NCI-H128 (cell line): ENCODE data around the gene PIGL.
"Not testable (repeated sequence)": the region's sequence is repeated elsewhere in the genome, so short reads cannot be mapped to it uniquely, and the experiment has no call there.

ENCODE experiments used
- DNase-seq: peaks from one replicate; lab custom pipeline; 2025; ENCODE audit not compliant: unreplicated experiment; lab: John Stamatoyannopoulos, UW

Gene PIGL

DNA sequence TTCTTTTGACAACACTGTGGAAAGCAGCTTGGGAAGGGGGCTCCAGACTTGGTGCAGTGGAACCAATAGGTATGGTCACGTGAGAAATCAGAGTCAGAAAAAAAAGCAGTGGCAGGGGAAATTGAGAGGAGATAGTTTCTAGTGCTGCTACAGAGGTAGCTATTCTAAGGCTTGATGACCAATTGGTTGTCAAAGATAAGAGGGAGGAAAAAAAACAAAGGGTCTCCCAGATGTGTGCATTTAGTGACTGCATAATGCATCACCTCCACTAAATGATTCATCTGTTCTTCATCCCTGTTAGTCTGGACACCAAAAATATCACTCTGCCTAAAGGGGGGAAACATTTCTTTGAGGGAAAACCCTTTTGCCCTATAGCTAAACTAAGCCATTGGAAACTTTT is 56.5 kb downstream of the PIGL start:
- no peak for DNase-seq

DNA sequence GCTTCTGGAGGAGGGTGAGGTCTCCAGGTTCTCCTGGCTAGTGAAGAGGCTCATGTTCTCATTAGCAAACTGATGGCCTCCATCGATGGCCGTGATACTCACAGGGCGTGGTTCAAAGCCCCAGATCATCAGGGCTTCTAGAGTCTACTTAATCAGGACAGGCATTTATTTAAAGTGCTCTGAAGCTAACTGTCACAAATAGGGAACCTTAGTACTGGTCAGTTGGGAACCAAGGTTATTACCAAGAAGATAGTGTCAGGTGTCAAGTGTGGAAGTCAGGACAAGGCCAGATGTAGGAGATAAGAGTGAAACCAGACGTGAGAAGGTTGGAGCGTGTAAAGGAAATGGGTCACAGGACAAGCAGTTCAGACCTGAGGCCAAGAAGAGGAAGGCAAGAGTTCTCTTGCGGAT is 56.9 kb downstream of the PIGL start:
- no peak for DNase-seq

DNA sequence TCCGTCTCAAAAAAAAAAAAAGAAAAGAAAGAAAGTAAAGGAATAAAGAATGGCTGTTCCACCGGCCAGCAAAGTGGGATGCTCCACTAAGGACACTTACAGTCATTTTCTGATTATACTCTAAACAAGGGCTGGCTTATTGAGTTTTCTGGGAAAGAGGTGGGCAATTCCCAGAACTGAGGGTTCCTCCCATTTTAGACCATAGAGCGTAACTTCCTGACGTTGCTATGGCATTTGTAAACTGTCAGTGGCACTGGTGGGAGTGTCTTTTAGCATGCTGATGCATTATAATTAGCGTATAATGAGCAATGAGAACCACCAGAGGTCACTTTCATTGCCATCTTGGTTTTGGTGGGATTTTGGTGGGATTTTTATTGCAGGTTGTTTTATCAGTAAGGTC is 58.0 kb downstream of the PIGL start:
- DNase-seq = no peak

DNA sequence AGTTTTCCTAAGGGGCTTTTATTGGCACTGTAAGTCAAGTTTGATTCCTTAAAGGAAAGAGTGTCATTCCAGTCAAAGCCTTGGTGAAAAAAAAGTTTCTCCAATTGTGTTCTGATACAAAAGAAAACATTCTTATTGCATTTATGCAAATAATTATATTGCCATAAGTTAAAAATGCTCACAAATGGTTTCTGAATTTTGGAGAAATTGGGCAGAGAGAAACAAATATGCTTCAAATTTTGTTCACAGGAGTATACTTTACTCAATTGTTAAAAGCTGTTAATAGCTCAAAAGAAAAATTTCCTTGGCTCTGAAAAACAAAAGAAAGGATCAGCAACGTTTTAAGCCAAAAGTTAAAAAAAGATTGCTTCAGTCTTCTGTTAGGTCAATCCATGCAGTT is 60.2 kb downstream of the PIGL start:
- DNase-seq = no peak

DNA sequence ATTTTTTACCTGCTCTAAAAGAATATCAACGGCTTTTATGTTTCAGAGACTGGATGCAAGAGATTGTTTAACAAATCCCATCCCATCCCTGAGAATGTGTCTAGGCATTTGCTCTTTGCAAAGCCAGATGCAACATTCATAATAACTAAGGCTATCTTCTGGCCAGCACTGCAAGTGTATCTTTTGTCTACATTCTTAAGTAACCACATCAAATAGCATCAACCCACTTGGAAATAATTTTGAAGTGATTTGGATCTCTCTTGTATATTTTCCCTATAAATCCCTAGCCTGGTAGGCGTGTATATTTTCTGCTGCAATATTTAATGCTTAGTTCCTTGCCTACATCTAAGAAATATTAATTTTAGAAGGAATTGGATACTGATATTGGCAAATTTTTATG is 64.3 kb downstream of the PIGL start:
- DNase-seq = no peak

DNA sequence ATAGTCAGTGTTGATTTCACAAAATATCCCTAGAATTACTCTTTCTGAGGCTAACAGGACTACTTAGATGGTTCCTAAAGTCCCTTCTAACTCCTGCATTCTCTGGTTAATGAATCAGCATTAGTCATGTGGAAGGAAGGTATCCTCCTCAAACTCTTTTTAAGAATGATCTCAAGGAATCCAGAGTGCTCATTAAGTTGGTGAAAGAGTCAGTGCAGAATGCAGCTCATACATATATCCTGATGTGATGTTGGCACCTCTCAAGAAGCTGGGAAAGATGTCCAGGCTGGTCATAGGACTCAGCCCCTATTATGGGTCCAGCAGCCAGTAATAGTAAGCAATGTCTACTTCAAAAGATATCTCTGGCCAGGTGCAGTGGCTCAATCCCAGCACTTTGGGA is 65.5 kb downstream of the PIGL start:
- no peak for DNase-seq

DNA sequence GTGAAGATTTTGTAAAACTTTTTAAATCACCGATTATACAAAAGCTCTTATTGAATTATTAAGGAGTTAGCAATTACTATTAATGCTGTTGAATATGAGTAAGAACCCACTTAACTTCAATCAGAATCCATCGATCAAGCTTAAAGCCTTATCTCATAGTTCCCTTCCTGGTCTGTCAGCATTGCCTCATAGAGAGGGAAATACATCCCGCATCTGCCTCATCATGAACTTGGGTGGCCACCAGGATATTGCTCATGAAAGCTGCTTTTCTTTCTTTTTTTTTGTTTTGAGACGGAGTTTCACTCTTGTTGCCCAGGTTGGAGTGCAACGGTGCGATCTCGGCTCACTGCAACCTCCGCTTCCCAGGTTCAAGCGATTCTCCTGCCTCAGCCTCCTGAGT is 66.7 kb downstream of the PIGL start:
- DNase-seq = no peak

DNA sequence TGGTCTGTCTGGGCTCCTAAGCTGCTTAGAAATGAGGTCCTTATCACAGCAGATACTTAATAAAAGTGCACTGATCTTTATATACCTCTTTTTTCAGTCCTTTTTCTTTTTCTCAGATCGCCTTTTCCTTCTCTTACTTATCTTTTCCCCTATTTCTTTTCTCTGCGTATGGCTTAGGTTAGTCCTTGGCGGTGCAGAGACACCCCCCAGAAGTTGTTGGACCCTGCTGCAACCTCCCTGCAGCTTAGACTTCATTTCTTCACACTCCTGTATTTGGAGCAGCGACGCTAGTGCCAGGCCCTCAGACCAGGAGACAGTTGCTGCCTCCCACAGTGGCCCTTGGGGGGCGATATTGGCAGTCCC is 68.6 kb downstream of the PIGL start:
- DNase-seq = no peak

DNA sequence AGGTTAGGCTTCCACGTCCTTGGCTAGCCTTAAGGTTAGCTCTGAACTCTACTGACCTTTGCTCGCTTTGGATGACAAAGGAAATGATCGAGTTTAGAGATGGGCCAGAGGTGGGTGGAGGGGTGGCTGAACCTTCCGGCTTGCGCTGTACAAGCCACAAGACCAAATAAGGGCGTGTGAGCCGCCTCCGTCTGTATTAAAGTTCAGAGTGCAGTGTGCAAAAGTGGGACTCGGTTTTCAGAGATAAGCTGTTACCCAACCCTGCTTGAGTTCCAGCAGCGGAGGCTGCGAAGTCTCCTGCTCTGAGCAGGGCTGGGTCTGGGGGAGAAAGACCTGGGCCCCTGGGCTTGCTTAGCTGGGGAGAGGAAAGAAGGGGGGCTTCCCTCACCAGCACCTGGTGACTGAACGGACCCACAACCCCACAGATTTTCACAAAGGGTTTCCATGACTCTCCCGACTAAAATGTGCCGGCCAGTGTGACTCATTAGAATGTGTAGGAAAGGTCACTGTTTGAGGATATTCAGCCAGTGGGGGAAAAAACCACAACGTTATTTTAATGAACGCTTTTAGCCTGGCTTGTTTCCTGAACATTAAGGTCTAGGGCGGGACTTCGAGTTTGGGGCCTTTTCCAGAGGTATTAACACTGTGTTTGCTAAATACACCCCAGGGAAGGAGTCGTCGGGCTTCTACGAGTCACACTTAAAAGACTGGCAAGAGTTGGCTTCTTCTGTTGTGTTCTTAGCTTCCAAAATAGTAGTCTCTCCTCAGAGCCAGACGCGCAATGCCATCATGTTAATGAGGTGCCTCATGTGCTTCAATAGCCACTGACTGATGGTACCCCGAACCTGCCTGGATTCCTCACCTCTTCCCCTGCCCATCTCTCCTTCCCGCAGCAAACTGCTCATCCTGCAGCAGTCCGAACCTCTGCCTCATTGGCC is 69.3 kb downstream of the PIGL start:
- no peak for DNase-seq

DNA sequence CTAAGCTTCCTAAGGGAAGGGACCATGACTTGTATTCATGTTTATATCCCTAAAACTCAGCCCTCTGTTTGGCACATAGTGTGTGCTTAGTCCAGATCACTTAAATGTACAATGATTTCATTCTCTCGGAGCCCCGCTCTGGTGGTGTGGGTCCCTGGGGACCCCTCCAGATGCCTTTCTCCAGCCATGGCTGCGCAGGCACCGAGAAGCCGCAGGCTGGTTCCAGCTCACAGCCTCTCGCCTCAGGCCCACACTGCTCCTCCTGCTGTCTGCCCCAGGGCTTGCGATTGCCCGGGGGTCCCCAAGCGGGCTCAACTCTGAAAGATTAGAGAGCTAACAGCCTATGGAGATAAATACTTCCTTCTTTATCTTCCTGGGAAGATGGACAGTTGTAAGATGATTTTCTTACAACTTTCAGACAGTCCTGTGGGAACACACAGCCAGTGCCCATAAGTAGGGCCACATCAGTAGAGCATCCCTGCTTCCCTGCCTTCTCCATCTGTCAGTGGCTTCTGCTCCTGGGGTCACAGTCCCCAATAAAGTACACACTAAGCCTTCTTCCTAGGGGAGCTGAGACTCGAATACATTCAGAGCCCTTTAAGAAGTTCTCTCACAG is 70.0 kb downstream of the PIGL start:
- no peak for DNase-seq

DNA sequence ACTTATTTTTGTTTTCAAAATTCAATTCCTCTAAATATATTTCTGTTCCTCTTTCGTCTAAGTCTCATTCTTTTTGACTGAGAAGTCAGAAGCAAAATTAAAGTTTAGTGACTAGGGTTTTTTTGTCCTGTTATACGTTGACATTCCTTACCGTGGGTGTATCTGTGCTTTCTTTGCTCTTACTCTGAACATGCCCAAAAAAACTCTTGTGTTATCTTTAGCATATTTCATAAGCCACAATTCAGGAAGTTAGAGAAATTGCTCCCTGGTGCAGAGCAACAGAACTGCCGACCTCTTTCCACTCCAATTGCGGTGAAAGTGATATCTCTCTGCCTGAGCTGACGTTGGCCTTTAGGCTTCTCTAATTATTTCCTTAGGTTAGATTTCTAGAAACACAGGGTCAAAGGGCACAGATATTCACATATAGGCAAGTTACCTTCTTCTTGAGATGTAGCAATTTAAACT is 70.6 kb downstream of the PIGL start:
- DNase-seq = no peak

DNA sequence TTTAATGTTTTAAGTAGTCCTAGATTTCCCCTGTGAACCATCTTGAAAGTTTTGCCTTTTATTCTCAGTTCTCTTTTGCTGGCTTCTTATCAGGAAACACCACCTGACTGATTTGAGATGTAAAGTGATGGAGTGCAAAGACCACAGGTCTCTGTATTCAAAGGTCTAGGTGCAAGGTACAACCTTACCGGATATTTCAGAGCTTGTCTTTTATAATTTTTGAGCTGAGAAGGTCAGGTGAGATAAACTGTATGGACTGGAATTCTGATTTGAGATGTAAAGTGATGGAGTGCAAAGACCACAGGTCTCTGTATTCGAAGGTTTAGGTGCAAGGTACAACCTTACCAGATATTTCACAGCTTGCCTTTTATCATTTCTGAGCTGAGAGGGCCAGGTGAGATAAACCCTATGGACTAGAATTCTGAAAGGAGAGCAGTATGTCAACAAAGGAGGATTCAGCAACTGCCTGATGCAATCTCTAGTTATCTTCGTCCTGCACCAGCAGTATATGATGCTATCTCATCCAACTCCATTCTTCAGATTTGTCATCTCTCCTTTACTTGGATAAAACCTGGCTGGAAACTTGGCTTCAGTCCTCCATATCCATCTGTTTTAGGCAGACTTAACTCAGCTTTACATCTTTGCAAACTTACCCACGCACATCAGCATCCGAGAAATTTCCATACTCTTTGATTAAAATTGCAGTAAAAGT is 72.0 kb downstream of the PIGL start:
- no peak for DNase-seq

DNA sequence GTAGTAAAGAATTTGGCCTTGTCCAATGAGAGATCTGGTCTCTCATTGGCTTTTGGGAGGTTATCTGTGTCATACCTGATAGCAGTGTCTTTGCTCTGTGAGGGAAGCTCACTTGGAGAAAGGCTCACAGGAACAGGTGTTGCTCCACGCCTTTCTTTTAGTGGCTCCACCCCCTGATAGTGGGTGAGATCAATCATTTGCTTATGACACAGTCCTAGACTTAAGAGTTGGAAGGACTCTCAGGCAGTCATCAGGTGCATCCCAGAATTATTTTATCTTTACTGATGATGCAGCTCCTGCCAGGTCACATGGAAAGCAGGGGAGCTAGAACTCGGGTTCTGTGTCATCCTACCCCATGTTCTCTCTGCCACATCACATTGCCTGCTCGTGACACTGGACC is 76.9 kb downstream of the PIGL start:
- DNase-seq = no peak

DNA sequence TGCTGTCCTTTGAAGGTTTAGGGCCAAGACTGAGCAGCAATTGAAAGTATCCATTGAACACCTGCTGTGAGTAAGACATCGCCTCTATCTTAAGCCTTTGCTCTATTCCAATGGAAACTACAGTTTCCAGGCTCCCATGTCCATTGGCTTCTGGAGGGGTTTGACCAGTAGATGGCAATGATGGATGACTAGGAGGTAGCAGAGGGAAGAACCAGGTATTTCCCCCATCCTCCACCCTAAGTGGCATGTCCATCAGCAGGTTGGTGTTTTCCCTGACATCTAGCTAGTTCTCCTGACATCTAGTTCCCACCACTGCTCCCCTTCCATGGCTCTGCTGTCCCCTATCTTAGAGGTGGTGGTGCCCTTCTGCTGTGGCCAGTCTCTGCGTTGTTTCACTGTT is 77.5 kb downstream of the PIGL start:
- no peak for DNase-seq

DNA sequence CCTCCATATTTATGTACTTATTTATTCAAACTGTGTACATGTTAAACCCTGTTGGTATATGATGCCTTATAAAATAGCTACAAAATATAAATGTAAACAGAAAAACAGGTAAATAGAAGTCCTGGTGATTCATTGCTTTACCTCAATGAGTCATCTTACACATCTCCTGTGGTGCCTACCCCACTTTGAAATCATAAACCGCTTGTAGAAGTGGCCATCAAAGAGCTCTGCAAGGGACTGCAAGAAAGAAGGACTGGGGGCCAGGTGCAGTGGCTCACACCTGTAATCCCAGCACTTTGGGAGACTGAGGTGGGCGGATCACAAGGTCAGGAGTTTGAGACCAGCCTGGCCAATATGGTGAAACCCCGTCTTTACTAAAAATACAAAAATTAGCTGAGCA is 79.1 kb downstream of the PIGL start:
- not testable (repeated sequence) for DNase-seq

DNA sequence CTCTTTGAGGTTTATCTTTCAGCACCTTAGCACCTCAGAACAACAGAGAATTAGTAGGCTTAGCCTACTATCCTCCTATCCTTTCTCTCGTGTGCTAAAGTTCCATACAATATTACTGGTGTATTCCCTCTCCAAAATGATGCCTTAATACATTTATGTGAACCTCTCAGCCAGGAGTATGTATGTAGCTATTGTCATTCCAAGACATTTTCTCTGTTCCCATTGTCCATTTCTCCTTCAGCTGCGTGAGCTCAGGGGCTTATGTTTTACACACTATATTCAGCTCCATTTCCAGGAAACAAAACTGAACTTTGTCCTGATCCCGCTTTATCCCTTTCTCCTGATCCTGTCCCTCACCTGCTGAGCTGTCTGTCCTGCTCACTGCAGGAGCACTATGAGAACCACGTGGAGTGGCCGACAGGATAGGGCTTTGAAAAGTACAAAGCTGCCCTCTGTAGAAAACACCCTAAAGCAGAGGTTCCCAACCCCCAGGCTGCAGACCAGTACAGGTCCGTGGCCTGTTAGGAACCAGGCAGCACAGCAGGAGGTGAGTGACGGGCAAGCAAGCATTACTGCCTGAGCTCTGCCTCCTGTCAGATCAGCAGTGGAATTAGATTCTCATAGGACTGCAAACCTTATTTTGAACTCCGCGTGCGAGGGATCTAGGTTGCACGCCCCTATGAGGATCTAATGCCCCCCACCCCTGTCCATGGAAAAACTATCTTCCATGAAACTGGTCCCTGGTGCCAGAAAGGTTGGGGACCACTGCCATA is 80.5 kb downstream of the PIGL start:
- DNase-seq = no peak

DNA sequence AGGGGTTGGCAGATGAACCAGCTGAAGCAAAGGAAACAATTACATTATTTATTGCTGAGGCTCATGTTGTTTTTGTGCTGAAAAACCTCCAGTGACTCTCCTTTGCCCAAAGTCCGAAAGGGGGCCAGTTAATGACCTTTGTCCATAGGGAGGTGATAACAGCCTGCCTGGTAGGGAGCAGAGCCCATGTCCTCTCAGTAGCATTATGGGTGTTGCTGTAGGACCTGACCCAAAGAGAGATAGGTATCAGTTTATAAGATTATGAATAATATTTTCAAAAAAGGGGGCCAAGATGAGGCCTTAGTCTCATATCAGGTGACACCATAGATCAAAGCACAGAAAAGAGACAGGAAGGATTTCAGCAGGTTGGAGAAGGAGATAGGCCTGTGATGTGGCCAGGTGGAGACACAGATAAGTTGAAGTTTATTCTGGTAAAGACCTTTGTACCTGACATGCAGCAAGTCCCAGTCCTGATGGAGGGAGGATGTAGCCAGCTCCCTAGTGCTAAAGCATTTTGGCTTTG is 81.2 kb downstream of the PIGL start:
- no peak for DNase-seq

DNA sequence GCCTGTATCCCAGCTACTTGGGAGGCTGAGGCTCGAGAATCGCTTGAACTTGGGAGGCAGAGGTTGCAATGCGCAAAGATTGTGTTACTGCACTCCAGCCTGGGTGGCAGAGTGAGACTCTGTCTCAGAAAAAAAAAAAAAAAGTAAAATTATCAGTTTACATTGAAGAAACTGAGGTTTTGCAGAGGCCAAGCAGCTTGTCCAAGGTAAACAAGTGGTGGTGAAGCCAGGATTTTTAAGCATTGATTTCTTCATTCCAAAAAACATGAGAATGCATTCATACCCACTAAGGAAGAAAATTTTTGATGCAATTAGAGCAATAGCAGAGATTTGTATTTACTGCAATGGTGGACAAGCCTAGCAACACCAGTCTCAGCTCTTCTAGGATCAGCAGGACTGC is 83.5 kb downstream of the PIGL start:
- no peak for DNase-seq

DNA sequence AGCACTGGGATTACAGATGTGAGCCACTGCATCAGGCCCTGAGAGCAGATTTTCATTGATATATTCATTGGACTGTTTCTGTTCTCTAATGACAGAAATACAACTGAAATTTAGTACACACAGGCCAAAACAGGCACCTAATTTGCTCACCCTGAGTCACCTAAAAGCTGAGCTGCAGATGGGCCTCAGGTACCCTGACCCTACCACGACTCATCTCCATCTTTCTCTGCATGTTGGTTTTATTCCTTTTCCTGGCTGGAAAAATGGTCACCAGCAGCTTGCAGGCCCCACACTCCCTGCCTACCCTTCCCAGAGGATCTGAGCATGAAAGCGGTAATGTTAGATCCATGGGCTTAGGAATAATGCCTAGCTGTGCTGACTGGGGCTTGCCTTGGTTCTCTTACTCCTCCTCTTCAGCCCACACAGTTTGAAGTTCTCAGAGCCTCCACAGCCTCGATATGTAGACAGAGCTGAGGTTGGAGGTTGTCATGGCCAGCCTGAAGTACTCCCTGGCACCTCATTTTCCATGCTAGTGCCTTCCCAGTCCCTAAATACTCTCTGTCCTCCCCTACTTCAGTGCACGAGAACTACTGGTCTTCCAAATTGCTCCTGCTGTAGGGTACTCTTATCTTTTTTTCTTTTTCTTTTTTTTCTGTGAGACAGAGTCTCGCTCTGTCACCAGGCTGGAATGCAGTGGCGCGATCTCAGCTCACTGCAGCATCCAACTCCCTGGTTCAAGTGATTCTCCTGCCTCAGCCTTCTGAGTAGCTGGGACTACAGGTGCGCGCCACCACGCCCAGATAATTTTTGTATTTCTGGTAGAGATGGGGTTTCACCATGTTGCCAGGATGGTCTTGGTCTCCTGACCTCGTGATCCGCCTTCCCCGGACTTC is 85.2 kb downstream of the PIGL start:
- no peak for DNase-seq

DNA sequence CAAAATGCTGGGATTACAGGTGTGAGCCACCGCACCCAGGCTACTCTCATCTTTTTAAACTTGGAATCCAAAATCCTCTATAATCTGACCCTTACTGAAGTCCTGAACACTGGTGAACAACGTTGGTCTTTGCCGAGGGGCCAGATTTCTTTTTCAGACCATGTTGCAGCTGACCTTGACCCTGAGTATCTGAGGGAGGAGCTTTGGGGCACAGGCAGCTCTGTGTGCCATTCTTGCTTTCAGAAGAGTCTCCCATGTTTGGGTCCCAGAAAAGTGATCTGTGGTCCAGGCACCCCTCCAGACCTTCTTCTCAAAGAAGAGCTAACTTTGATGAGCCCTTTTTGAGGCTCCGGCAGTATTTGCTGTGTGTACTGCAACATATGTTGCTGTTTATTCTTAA is 85.8 kb downstream of the PIGL start:
- no peak for DNase-seq
